Suprapubic skin (tissue), 3 donors: ENCODE data around the gene FASLG.

Experiments used
- POLR2A ChIP-seq, 2 donors: fragments of 450-650 bp; IDR thresholded peaks; one replicate each; pipeline ENCODE4 v1.6.1; 2017; ENCODE audit warnings: antibody characterized with exemption in 2 of 2, mild to moderate bottlenecking in 2 of 2, moderate library complexity in 2 of 2
- TF ChIP-seq, protein P1 (sequence below), 2 donors: fragments of 200-600 bp in 1 of 2; fragments of 450-650 bp in 1 of 2; sonication (generic) in 1 of 2; IDR thresholded peaks; one replicate each; pipeline ENCODE4 v1.5.1; 2016 to 2019; ENCODE audit warnings: antibody characterized with exemption in 2 of 2, mild to moderate bottlenecking in 1 of 2, moderate library complexity in 1 of 2

- TF ChIP-seq POLR2A (IDR thresholded peaks at IDR 0.05): no peak
- TF ChIP-seq, protein P1, sequence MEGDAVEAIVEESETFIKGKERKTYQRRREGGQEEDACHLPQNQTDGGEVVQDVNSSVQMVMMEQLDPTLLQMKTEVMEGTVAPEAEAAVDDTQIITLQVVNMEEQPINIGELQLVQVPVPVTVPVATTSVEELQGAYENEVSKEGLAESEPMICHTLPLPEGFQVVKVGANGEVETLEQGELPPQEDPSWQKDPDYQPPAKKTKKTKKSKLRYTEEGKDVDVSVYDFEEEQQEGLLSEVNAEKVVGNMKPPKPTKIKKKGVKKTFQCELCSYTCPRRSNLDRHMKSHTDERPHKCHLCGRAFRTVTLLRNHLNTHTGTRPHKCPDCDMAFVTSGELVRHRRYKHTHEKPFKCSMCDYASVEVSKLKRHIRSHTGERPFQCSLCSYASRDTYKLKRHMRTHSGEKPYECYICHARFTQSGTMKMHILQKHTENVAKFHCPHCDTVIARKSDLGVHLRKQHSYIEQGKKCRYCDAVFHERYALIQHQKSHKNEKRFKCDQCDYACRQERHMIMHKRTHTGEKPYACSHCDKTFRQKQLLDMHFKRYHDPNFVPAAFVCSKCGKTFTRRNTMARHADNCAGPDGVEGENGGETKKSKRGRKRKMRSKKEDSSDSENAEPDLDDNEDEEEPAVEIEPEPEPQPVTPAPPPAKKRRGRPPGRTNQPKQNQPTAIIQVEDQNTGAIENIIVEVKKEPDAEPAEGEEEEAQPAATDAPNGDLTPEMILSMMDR (IDR thresholded peaks at IDR 0.05): no peak
Measured at GRCh38 chr1:172646653-172647052, 12.2 kb upstream of the FASLG start.
